Stimulated activated CD8-positive, alpha-beta memory T cell treated with anti-CD3 and anti-CD28 coated beads, Interleukin-4, amount 100 ng/mL, for 48 hours (primary cell): Measurements from ENCODE around the gene KRT76.
A peak's percentile ranks its signal among the peaks of the same experiment; 100 is the strongest.
"Not testable (repeated sequence)": the region's sequence is repeated elsewhere in the genome, so short reads cannot be mapped to it uniquely, and the experiment has no call there.

ENCODE experiments used
- DNase-seq: peaks from one replicate; pipeline ENCODE4 v3.0.0-alpha.2; 2020

KRT76 gene

GRCh38 chr12:52757449-52758176 lies 19.5 kb downstream of the KRT76 start:
- no peak for DNase-seq

- no peak for DNase-seq
Measured at GRCh38 chr12:52756281-52756960, 20.7 kb downstream of the KRT76 start.

- no peak for DNase-seq
Measured at GRCh38 chr12:52755533-52755932, 21.6 kb downstream of the KRT76 start.

- DNase-seq = no peak
Measured at GRCh38 chr12:52754135-52754534, 23.0 kb downstream of the KRT76 start.

- no peak for DNase-seq
Measured at GRCh38 chr12:52753283-52753682, 23.9 kb downstream of the KRT76 start.

- DNase-seq = no peak
Measured at GRCh38 chr12:52752516-52752915, 24.6 kb downstream of the KRT76 start.

- DNase-seq = no peak
Measured at GRCh38 chr12:52751795-52752194, 25.4 kb downstream of the KRT76 start.

GRCh38 chr12:52750532-52750931 lies 26.6 kb downstream of the KRT76 start:
- not testable (repeated sequence) for DNase-seq

- no peak for DNase-seq
Measured at GRCh38 chr12:52749827-52750226, 27.3 kb downstream of the KRT76 start.

- no peak for DNase-seq
Measured at GRCh38 chr12:52748578-52748977, 28.6 kb downstream of the KRT76 start.

GRCh38 chr12:52745554-52745953 lies 31.6 kb downstream of the KRT76 start:
- no peak for DNase-seq

- no peak for DNase-seq
Measured at GRCh38 chr12:52744493-52745156, 32.5 kb downstream of the KRT76 start.

GRCh38 chr12:52742822-52743457 lies 34.2 kb downstream of the KRT76 start:
- DNase-seq = no peak

GRCh38 chr12:52742196-52742580 lies 35.0 kb downstream of the KRT76 start:
- DNase-seq = no peak

GRCh38 chr12:52741375-52742195 lies 35.6 kb downstream of the KRT76 start:
- DNase-seq = peak; percentile 81

- no peak for DNase-seq
Measured at GRCh38 chr12:52740584-52740983, 36.6 kb downstream of the KRT76 start.

GRCh38 chr12:52739963-52740362 lies 37.2 kb downstream of the KRT76 start:
- no peak for DNase-seq

- no peak for DNase-seq
Measured at GRCh38 chr12:52735816-52736632, 41.1 kb downstream of the KRT76 start.

GRCh38 chr12:52735106-52735505 lies 42.0 kb downstream of the KRT76 start:
- DNase-seq = no peak

GRCh38 chr12:52730793-52731192 lies 46.4 kb downstream of the KRT76 start:
- DNase-seq = no peak

- DNase-seq = no peak
Measured at GRCh38 chr12:52730383-52730782, 46.8 kb downstream of the KRT76 start.

- no peak for DNase-seq
Measured at GRCh38 chr12:52729147-52729546, 48.0 kb downstream of the KRT76 start.
